Esophagus squamous epithelium (tissue), 5 donors: Measurements from ENCODE around the gene CARMIL1. TPM values are rescaled to one million over a fixed set of nuclear protein-coding genes. Genes with fewer than 3 reads are reported as not detected.
"Not testable (repeated sequence)": the region's sequence is repeated elsewhere in the genome, so short reads cannot be mapped to it uniquely, and the experiment has no call there.

Source experiments
- DNase-seq: peaks from one replicate; lab custom pipeline; 2025; lab: John Stamatoyannopoulos, UW
- H3K27ac ChIP-seq, 4 donors: fragments of 200-600 bp; sonication (generic); one replicate each; pipeline ENCODE4 v1.5.1; 2016 to 2019; ENCODE audit warnings: mild to moderate bottlenecking in 1 of 4
- H3K27me3 ChIP-seq, 4 donors: fragments of 200-600 bp; sonication (generic); 1 replicate in 3 of 4; 2 replicates in 1 of 4; pipeline versions ENCODE4 v1.5.1 to v1.6.0; 2017 to 2021; ENCODE audit warnings: antibody characterized with exemption in 1 of 4
- H3K36me3 ChIP-seq, 3 donors: fragments of 200-600 bp; sonication (generic); one replicate each; pipeline ENCODE4 v1.5.1; 2016 to 2019
- H3K4me1 ChIP-seq, 3 donors: fragments of 200-600 bp; sonication (generic); one replicate each; pipeline ENCODE4 v1.5.1; 2017 to 2019
- H3K4me3 ChIP-seq, 4 donors: fragments of 200-600 bp; sonication (generic); 1 replicate in 3 of 4; 2 replicates in 1 of 4; pipeline ENCODE4 v1.5.1; 2016 to 2019; ENCODE audit warnings: mild to moderate bottlenecking in 2 of 4, moderate library complexity in 1 of 4
- H3K9me3 ChIP-seq, 3 donors: fragments of 200-600 bp; sonication (generic); one replicate each; pipeline ENCODE4 v1.5.1; 2016 to 2019
- POLR2A ChIP-seq, 4 donors: fragments of 450-650 bp; IDR thresholded peaks; one replicate each; pipeline ENCODE4 v1.6.1; 2017; ENCODE audit warnings: antibody characterized with exemption in 4 of 4, mild to moderate bottlenecking in 4 of 4, moderate library complexity in 3 of 4
- WGBS, 2 donors: methylation state at CpG; one replicate each; pipeline ENCODE4 v1.1.5; 2018; 5-methylcytosine and 5-hydroxymethylcytosine counted together
- intact Hi-C: fragments of 100-400 bp; cut with DNase I; formaldehyde crosslinking; loops from one replicate; pipeline ENCODE4 v1.15.0; 2022
- total RNA-seq, 4 donors: library from RNA; depleted of rRNA; stranded (reverse); fragments of >200 nt; gene quantifications; one replicate each; pipeline ENCODE4 v1.1.0, GENCODE V29; 2016
- TF ChIP-seq, protein P1 (sequence below), 6 experiments: fragments of 450-650 bp in 4 of 6; fragments of 200-600 bp in 2 of 6; sonication (generic) in 2 of 6; IDR thresholded peaks; one replicate each; pipeline ENCODE4 v1.5.1; 2016 to 2019; ENCODE audit warnings: antibody characterized with exemption in 6 of 6, mild to moderate bottlenecking in 4 of 6, moderate library complexity in 4 of 6
- donor health status: DM: yes; HTN: yes; CAD: no.

The CARMIL1 gene
- total RNA-seq, 4 donors from 2014 or later = 7.2 to 19.7 (median 18.3) TPM

DNA sequence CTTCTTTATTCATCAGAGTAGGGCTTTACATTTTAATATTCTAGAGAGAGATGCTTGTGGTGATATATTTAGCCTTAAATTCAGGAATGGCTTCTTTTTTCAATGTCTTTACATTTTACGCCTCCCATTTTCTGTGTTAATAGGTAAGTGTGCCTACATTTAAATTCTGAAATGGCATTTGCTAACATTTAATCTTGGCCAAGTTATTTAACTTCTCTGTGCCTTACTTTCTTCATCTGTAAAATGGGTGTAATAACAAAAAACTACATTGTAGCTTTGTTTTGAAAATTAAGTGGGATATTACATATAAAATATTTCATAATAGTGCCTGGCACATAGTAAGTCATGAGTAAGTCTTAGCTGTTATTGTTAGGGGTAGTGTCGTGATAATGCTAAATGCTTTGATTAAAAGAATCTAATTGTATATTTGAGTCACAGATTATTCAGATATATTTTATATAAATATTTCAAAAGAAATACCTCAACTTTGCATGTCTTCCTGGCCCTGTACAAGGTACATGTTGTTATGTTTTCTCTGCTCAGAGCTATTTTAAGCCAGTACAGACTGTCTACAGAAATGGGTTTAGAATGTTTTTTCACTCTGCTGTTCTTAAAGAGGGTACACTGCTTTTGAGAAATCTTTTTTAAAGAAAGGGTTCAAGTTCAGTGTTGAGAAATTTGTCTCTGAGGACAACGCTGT is 18.8 kb downstream of the CARMIL1 start:
- WGBS, 2 donors = 64 to 79% methylated on average over 3 of the region's 3 CpGs
- Histone ChIP-seq H3K4me3 (no peak overlapping the region), H3K27ac (peak overlapping the region in 3 of 4 donors; percentile 44 to 83 (median 70)), H3K27me3 (no peaks in the 10 kb centered on the region), H3K9me3 (no peaks in the 10 kb centered on the region), H3K36me3 (no peaks in the 10 kb centered on the region), H3K4me1 (peaks cover 0 to 49% (median 6%) of the 10 kb centered on the region in 3 donors)
- DNase-seq = no peak
- no peak for TF ChIP-seq POLR2A (IDR thresholded peaks at IDR 0.05)
- TF ChIP-seq, protein P1, sequence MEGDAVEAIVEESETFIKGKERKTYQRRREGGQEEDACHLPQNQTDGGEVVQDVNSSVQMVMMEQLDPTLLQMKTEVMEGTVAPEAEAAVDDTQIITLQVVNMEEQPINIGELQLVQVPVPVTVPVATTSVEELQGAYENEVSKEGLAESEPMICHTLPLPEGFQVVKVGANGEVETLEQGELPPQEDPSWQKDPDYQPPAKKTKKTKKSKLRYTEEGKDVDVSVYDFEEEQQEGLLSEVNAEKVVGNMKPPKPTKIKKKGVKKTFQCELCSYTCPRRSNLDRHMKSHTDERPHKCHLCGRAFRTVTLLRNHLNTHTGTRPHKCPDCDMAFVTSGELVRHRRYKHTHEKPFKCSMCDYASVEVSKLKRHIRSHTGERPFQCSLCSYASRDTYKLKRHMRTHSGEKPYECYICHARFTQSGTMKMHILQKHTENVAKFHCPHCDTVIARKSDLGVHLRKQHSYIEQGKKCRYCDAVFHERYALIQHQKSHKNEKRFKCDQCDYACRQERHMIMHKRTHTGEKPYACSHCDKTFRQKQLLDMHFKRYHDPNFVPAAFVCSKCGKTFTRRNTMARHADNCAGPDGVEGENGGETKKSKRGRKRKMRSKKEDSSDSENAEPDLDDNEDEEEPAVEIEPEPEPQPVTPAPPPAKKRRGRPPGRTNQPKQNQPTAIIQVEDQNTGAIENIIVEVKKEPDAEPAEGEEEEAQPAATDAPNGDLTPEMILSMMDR (IDR thresholded peaks at IDR 0.05) = no peak
- intact Hi-C loops = no loop called here

DNA sequence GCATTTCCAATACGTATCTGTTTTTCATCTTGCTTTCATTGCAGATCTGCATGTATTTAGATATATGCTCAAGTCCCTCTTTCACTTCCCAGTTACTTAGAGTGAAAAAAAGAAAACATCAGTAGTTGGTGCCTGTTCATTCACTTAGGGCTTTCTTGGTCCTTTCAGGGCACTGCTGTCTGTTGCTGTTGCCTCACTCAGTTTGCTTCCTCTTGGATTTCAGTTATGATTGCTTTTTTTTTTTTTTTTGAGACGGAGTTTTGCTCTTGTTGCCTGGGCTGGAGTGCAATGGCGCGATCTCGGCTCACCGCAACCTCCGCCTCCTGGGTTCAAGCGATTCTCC is 19.3 kb downstream of the CARMIL1 start:
- intact Hi-C loops, H3K9me3 ChIP-seq, DNase-seq, H3K27me3 ChIP-seq, H3K36me3 ChIP-seq, H3K4me3 ChIP-seq: not testable (repeated sequence)
- Histone ChIP-seq H3K4me1 (peaks cover 0 to 52% (median 6%) of the 10 kb centered on the region in 3 donors), H3K27ac (peak overlapping the region in 2 of 4 donors; percentile 37 to 70)
- WGBS, 2 donors = 82 to 95% methylated on average over 8 of the region's 8 CpGs

DNA sequence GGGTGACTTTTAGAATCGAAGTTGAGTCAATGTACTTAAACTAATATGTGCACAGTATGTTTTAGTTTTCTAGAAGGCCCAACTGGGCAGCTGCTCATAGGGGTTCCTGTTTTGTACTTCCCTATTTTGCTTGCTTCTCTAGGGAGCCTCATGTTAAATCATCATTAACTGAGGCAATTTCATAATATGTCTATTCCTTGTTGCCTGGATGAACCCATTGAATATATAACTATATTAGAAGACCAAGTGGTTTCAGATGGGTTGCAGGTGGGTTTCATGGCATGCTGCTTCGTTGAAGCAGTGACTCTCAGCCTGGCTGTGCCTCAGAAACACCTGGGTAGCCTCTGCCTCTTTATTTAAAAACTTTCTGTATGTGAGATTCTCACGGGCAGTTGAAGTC is 22.2 kb downstream of the CARMIL1 start:
- intact Hi-C loops = no loop called here
- no peak overlapping the region for H3K4me3 ChIP-seq
- peaks cover 0 to 41% (median 3%) of the 10 kb centered on the region in 3 donors for H3K4me1 ChIP-seq
- TF ChIP-seq, protein P1 (IDR thresholded peaks at IDR 0.05) = no peak
- no peak for TF ChIP-seq POLR2A (IDR thresholded peaks at IDR 0.05)
- no peaks in the 10 kb centered on the region for H3K36me3 ChIP-seq
- 62 to 78% methylated on average over 3 of the region's 3 CpGs for WGBS, 2 donors
- H3K27ac ChIP-seq = no peak overlapping the region
- no peaks in the 10 kb centered on the region for H3K27me3 ChIP-seq
- H3K9me3 ChIP-seq = no peaks in the 10 kb centered on the region
- no peak for DNase-seq

DNA sequence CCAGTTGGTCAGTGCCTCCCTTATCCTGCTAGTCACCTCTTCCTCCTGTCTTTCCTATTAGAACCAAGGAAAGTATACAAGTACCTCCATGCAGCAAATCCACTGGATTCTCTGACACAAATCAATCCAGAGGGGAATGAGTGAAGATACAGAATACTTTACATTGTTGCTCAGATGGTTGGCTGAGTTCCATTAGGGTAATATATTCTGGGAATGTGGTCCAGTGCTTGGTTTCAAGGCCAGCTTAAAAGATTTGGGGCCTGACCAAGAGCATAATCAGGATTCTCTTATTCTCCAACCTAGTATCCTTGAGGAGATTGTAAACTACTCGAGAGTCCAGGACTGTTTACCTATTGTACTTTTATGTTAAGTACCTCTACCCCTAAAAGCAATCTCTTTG is 23.0 kb downstream of the CARMIL1 start:
- intact Hi-C loops = no loop called here
- 80 to 88% methylated on average over 1 of the region's 1 CpG for WGBS, 2 donors
- peaks cover 0 to 39% (median 0%) of the 10 kb centered on the region in 3 donors for H3K4me1 ChIP-seq
- H3K27ac ChIP-seq = peak overlapping the region in 2 of 4 donors; percentile 33 to 56
- no peaks in the 10 kb centered on the region for H3K36me3 ChIP-seq
- no peaks in the 10 kb centered on the region for H3K9me3 ChIP-seq
- DNase-seq = no peak
- H3K4me3 ChIP-seq = no peak overlapping the region
- H3K27me3 ChIP-seq = no peaks in the 10 kb centered on the region
- no peak for TF ChIP-seq POLR2A (IDR thresholded peaks at IDR 0.05)
- TF ChIP-seq, protein P1 (IDR thresholded peaks at IDR 0.05) = no peak

DNA sequence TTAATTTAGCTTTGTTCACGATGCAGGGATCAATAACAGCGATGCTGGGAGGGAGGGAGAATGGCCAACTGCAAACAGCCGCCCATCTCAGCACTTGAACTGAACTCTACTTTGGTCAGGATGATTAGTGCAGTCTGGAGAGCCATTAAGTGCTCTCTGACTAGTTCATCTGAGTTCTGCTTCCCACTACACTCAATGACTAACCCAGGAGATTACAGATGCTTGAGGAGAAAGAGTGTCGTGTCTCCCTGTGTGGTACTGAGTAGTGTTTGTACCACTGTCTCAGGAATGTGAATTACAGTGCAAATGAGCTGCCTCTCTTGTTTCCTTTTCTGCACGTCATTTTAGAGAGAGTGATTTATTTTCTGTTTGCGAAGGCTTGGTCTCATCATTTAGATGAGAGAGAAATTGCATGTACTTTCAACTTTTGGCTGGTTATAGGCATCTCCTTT is 23.5 kb downstream of the CARMIL1 start:
- Histone ChIP-seq H3K27me3 (no peaks in the 10 kb centered on the region), H3K4me3 (no peak overlapping the region), H3K9me3 (no peaks in the 10 kb centered on the region), H3K36me3 (no peaks in the 10 kb centered on the region), H3K4me1 (peaks cover 0 to 35% (median 0%) of the 10 kb centered on the region in 3 donors), H3K27ac (peak overlapping the region in 2 of 4 donors; percentile 33 to 56)
- WGBS, 2 donors = 55 to 74% methylated on average over 6 of the region's 6 CpGs
- intact Hi-C loops = no loop called here
- TF ChIP-seq, protein P1 (IDR thresholded peaks at IDR 0.05) = no peak
- TF ChIP-seq POLR2A (IDR thresholded peaks at IDR 0.05) = no peak
- DNase-seq = no peak
